ENCODE results near the gene ZBED4.

ZBED4 gene

DNA sequence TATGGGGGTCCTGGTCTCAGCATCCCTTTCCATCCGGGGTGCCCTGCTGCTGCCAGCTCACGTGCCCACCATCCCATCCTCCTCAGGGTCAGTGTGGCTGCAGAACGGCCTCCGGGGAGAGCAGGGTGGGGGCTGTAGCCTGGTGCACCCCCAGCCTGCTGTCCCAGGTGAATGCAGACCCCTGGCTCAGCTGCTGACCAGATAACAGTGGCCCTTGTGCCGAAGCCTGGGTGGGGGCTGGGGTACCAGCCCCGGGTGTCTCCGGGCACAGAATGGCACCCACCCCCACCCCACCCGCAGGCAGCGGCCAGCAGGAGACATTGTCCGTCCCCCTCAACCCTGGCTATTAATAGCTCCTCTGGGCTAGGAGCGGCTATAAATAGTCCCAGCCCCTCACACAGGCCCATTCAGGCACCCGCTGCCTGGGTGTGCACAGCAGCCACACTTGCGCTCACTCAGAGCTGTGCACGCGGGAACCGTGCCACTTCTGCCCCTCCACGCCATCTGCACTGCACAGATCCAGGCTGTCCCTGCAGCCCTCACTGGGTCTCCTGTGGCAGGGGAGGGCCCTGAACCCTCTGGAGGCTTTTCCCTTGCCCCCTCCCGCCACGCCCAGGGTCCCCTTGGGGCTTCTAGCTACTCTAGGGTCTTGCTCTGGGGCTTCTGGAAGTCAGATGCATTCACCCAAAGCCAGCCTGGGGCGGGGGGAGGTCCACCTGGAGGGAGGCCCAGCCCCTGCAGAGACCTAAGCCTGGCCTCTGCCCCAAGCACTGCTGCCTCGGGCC, 83.5 kb downstream of the ZBED4 start:
- H3K4me3 ChIP-seq (ENCODE audit: low read length), result no peak overlapping the region
- DNase-seq (ENCODE audit: low read depth), result no peak

GRCh38 chr22:49937758-49938564, 84.3 kb downstream of the ZBED4 start:
- DNase-seq (ENCODE audit: low read depth), result no peak
- TF ChIP-seq, protein P1, sequence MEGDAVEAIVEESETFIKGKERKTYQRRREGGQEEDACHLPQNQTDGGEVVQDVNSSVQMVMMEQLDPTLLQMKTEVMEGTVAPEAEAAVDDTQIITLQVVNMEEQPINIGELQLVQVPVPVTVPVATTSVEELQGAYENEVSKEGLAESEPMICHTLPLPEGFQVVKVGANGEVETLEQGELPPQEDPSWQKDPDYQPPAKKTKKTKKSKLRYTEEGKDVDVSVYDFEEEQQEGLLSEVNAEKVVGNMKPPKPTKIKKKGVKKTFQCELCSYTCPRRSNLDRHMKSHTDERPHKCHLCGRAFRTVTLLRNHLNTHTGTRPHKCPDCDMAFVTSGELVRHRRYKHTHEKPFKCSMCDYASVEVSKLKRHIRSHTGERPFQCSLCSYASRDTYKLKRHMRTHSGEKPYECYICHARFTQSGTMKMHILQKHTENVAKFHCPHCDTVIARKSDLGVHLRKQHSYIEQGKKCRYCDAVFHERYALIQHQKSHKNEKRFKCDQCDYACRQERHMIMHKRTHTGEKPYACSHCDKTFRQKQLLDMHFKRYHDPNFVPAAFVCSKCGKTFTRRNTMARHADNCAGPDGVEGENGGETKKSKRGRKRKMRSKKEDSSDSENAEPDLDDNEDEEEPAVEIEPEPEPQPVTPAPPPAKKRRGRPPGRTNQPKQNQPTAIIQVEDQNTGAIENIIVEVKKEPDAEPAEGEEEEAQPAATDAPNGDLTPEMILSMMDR (IDR thresholded peaks at IDR 0.05; ENCODE audit: insufficient read depth, low read depth, low read length, missing control alignments), result no peak
- no peak overlapping the region for H3K4me3 ChIP-seq (ENCODE audit: low read length)

More for the DNA sequence above, 83.5 kb downstream of the ZBED4 start:
- TF ChIP-seq, protein P1 (IDR thresholded peaks at IDR 0.05; ENCODE audit: insufficient read depth, low read depth, low read length, missing control alignments), result no peak

GRCh38 chr22:49938565-49939136, 85.0 kb downstream of the ZBED4 start:
- DNase-seq (ENCODE audit: low read depth), result no peak
- TF ChIP-seq, protein P1 (IDR thresholded peaks at IDR 0.05; ENCODE audit: insufficient read depth, low read depth, low read length, missing control alignments), result no peak
- no peak overlapping the region for H3K4me3 ChIP-seq (ENCODE audit: low read length)
